HG03439 (cell line): ENCODE measurements around the gene SGF29.
"Not testable (repeated sequence)": the region's sequence is repeated elsewhere in the genome, so short reads cannot be mapped to it uniquely, and the experiment has no call there.

ENCODE experiments used
- ATAC-seq: cut with Tn5 transposase; IDR thresholded peaks from one replicate; pipeline ENCODE4 v1.9.1; 2021; ENCODE audit warnings: mild to moderate bottlenecking, moderate library complexity; ENCODE audit not compliant: unreplicated experiment

The SGF29 gene

DNA sequence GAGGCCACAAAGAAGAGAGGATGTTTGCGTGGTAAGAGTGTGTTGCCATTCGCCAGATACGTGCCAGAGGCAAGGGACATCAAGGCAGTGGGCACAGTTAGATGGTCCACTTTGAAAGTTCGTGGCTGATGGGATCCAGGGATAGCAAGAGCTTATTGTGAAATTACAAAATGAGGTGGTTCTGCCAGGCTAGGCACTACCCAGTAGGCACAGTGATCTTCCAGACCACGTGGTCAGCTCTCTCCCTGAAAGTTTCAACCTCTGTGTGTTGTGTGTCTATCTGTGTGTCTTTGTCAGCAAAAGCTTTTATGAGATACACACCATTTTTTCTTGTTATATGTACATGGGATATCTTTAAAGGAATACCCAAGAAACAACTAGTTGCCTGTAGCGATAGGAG lies 9.5 kb downstream of the SGF29 start:
- ATAC-seq, result no peak

DNA sequence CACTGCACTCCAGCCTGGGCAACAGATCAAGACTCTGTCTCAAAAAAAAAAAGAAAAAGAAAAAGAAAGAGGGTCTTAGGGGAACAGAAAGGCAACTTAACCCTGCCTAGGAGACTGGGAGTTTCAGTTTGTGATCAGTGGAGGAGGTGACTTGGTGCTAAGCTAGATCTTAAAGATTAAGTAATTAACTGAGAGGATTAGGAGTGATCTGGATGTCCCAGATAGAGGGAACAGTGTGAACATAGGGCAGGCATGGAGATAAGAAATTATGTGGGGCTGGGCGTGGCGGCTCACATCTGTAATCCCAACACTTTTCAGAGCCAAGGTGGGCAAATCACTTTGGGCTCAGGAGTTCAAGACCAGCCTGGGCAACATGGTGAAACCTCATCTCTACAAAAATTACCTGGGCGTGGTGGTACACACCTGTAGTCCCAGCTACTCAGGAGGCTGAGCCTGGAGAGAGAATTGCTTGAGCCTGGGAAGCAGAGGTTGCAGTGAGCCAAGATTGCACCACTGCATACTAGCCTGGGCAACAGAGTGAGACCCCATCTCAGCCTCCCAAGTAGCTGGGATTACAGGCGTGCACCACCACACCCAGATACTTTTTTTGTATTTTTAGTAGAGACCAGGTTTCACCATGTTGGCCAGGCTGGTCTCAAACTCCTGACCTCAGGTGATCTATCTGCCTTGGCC lies 12.7 kb downstream of the SGF29 start:
- ATAC-seq, result not testable (repeated sequence)

- no peak for ATAC-seq
These were observed 13.6 kb downstream of the SGF29 start for GRCh38 chr16:28567292-28567691.

DNA sequence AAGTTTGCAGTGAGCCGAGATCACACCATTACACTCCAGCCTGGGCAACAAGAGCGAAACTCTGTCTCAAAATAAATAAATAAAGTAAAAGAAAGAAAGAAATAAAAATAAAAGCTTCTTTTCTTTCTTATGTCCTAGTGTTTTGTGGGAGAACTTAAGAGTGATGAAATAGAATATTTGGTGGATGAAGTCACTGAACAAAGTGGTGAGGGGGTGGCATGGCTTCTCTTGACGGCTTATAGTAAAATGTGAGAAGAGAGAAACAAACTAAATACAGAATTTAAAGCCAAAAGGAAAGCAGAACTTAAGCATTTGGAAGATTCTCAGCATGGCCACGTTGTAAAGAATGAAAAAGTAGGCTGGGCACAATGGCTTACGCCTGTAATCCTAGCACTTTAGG lies 15.3 kb downstream of the SGF29 start:
- no peak for ATAC-seq

- ATAC-seq, result no peak
These were observed 16.4 kb downstream of the SGF29 start for GRCh38 chr16:28569968-28570752.

DNA sequence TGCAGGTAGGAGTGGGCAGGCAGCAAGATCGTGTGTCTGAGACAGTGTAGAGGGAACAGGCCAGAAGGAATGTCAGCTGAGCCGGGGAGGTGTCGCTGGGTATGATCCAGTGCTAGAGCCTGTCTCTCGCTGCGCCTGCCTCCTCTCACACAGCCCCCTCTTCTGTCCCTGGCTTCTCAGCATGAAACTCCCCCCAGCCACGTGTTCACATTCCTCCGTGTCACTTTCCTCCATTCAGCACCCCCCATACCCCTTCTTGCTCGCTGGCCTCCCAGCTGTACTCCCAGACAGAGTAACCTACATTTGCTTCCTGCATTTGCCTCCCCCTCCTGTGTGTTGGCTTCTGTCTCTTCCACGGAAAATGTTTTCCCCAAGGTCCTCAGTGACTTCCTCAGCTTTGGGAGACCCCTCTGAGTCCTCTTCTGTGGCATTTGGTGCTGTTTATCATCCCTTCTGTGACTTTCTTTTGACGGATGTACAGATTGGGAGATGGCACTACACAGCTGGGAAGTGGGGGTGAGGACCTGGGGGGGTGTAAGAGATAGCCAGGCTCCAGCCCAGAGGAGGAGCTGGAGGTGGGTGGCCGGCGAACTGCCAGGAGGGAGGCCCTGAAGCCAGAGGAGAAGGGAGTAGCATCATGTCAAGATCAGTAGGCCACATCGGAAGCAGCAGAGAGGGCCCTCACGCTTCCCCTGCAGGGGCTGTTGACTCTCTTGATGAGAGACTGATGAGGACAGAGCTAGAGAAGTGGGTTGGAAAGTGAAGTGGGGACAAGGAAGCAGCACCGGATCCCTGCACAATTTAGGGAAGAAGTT lies 19.2 kb downstream of the SGF29 start:
- no peak for ATAC-seq

- ATAC-seq, result no peak
These were observed 20.3 kb downstream of the SGF29 start for GRCh38 chr16:28573738-28574718.

DNA sequence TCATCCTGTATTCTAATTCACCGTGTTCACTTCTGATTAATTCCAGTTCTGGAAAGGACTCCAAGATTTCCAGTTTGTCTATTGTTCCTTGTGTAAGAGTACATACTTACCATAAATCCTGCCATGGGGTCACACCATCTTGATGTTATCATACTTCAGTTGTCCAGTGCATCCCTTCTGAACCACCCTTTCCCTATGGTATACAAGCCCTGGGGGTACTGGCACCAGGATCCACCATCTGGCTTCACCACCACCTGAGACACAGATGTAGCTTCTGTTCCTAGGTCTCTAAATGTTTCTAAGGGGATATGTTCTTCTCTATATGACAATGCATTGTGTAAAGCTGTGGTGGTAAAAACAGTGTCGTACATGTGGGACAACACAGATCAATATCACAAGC lies 21.2 kb downstream of the SGF29 start:
- ATAC-seq, result no peak

- no peak for ATAC-seq
These were observed 21.9 kb downstream of the SGF29 start for GRCh38 chr16:28575446-28576109.

DNA sequence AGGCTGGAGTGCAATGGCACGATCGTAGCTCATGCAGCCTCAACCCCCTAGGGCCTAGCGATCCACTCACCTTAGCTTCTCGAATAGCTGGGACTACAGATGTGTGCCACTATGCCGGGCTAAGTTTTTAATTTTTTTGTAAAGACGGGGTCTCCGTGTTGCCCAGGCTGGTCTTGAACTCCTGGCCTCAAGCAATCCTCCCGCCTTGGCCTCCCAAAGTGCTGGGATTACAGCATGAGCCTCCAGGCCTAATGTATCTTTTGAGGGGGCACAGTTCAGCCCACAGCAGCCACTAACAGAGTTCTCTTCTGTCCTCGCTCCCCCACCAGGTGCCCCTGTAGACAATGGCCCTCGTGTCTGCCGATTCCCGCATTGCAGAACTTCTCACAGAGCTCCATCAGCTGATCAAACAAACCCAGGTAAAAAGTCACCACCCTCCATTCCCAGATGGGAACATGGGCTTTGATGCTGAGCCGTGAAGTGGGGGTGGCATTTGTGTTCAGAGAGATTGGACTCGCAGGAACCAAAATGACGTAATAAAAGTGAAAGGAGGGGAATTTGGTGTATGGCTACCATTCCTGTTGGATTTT lies 27.1 kb downstream of the SGF29 start:
- ATAC-seq, result no peak

DNA sequence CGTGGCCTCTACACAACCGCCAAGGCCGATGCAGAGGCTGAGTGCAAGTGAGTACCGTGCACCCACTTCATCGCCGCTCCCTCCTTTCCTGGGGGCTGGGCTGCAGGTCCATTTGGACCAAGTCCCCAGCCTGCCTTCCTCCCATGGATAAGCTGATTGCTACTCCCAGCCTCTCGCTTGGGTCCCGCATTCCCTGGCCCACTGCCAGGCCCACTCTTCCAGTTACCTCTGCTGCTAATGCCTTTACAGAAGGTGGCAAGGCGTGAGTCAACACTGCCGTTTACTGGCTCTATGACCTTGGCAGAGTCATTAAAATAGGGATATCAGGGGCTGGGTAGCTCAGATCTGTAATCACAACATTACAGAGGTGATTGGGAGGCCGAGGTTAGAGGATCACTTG lies 32.0 kb downstream of the SGF29 start:
- ATAC-seq, result no peak

DNA sequence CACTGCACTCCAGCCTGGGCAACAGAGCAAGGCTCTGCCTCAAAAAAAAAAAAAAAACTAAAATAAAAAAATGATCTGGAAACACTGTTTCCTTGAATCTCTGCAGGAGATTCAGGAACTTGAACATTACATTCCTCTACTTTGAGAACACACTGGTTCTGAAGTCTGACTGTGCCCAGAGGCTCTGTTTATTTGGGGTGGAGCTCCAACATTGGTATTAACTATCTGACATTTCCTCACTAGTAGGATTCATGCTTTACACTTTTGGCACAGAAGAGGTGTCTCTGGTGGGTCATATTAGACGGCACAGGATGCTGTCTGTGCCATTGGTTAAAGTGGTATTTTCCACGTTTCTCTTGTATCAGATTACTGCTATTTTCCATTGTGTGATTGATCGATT lies 32.7 kb downstream of the SGF29 start:
- ATAC-seq, result no peak

DNA sequence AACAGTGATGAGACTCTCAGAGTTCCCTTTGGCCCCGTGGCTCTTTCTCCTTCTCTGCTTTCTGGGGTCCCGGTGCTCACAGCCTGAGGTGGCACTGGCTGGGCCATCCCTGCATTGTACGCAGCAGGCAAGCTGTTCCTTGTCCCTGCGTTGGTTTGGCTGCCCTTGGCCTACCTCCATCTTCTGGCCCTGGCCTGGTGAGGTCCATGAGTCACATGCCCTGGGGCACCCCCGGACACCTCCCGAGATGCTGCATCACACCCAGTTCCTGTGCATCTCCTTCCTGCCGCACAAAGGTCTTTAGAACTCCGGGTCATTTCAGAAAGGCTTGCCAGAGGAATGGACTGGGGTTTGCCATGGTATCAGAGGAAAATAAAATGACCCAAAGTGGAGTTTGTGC lies 33.7 kb downstream of the SGF29 start:
- no peak for ATAC-seq

DNA sequence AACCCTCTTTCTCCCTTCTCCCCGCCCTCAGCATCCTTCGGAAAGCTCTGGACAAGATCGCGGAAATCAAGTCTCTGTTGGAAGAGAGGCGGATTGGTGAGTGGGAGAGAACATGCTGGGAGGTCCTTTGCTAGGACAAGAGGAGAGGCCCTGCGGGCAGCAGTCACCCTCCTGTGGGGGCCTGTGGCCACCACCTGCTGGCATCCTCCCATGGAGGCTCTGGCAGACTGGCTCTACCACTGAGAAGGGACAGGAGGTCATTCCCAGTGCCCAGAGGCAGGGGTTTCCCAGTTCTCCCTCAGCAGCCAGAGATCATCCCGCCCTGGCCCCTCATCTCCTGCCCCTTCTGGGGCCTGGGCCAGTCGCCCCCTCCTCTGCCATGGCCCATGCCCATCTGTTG lies 35.3 kb downstream of the SGF29 start:
- no peak for ATAC-seq

DNA sequence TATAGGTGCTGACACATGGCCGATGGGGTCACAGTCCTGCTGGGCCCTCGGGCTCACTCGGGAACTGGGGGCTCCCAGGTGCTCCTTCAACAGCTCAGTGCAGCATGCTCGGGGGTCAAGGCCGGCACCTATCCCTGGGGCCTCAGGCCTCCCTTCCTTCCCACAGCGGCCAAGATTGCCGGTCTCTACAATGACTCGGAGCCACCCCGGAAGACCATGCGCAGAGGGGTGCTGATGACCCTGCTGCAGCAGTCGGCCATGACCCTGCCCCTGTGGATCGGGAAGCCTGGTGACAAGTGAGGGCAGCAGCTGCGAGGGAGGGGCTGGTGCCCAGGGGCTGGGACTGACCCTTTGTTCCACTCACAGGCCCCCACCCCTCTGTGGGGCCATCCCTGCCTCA lies 36.2 kb downstream of the SGF29 start:
- no peak for ATAC-seq

- no peak for ATAC-seq
These were observed 36.9 kb downstream of the SGF29 start for GRCh38 chr16:28590384-28591340.

DNA sequence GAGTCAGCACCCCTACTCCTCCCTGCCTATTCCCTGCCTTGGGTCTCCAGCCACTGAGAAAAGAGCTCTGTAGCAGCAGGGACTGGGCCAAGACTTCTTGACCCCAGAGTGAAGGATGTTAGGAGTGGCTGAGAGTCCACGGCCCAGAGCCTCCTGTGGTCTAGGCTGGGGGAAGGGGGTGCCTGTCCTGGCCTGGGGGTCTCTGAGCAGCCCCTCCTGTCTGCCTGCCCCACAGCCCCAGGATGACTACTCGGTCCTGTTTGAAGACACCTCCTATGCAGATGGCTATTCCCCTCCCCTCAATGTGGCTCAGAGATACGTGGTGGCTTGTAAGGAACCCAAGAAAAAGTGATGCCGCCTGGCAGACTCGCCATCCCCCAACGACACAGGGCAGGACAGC lies 37.6 kb downstream of the SGF29 start:
- no peak for ATAC-seq

DNA sequence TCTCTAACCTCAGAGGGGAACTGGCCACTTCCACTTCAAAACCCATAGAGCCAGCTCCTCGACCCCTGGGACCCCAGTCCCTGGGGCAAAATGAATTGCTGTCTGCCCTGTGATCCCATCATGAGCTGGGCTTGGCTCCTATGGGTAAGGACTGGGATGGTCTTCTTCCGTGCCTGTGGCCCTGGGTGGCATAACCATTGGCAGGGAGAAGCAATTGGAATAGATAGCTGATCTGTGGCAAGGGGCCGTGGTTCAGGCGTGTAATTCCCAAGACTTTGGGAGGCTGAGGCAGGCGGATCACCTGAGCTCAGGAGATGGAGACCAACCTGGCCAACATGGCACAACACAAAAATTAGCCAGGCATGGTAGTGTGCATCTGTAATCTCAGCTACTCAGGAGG lies 38.8 kb downstream of the SGF29 start:
- no peak for ATAC-seq
